HG03575 (cell line): ENCODE measurements around the gene NRXN3.

Experiments
- ATAC-seq: cut with Tn5 transposase; IDR thresholded peaks from one replicate; pipeline ENCODE4 v1.9.1; 2021; ENCODE audit not compliant: unreplicated experiment, insufficient number of reproducible peaks, low FRiP score; ENCODE audit errors: extremely low read depth

Gene NRXN3

DNA sequence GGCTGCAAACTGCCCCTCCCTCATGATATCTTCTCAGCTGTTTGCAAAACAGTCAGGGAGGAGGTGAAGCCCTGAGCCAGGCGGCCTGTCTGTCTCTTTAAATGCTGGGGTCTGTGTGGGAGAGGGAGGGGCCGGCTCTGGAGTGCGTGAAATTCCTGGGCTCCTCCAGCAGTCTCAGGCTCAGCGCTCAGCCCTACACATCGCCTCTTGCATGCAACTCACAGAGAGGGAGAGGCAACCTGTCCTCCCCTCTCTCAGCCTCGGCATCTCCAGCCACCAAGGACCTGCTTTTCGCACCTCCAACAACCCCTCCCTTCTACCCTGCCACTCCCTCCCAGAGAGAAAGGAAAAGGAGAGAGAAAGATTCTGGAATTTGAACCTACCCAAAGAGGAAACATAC, at the start of gene NRXN3:
Gene NRXN3 (plus strand): TSS at position 171 of the 400 bp plus-strand sequence. CDS start 72,721 bp downstream, outside the sequence.
- no peak for ATAC-seq

GRCh38 chr14:78122436-78122835, 47.7 kb upstream of the NRXN3 start:
- no peak for ATAC-seq

DNA sequence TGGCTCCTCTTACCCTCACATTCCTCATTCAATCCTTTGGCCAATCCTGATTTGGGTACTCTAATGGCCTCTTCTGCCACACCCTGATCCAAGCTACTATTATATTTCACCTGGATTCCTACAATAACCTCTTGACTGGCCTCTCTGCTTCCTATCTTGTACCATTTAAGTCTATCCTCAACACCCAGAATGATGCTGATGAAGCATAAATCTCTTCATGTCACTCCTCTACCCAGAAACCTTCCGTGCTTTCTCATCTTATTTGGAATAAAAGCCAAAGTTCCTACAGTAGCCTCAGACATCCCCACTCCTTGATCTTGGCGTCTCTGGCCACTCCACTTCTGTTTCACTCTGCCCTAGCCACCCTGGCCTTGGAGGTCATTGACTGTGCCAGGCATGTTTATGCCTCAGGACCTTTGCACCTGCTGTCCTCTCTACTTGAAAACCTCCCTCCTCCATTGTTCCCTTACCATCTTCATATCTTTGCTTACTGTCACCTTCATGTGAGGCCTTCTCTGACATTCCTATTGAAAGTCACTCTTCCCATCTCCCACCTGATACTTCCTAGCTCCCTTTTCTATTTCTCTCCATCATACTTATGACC, 46.4 kb upstream of the NRXN3 start:
- no peak for ATAC-seq

DNA sequence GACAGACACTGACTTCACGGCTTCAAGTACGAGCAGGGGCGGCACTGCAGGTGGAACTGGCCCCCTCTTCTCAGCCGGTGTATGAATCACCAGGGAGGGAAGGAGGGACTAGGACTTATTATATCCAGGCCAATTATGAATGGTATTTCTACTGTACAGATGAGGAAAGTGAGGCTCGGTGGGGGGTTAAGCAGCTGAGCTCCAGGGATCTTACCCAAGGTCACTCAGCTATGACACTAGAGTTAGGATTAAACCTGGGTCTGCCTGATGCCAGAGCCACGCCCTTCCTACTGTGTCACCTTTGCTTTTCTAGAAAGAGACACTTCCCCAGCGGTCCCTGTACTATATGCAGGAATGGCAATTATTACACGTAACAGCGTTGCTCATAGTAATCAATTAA, 42.2 kb upstream of the NRXN3 start:
- ATAC-seq: no peak

- ATAC-seq: no peak
Observed at GRCh38 chr14:78129375-78129774, 40.8 kb upstream of the NRXN3 start.

- ATAC-seq: no peak
Observed at GRCh38 chr14:78130356-78130755, 39.8 kb upstream of the NRXN3 start.

DNA sequence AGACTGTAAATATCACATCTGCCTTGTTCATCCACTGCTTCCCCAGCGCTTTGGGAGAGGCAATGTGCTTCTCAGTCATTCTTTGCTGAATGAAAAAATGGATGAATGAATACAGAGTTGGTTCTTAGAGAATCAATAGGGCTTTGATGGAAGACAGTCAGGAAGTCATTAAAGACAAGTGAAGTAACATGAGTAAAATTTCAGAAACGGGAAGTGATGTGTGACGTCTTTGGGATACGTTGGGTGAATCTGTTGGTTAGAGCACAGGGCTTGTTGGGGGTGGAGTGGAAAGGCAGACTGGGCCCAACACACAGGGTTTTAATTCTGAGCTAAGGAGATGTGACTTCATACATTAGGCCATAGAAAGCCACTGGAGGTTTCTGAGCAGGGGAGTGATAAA, 39.0 kb upstream of the NRXN3 start:
- no peak for ATAC-seq

GRCh38 chr14:78131616-78132015, 38.6 kb upstream of the NRXN3 start:
- no peak for ATAC-seq

DNA sequence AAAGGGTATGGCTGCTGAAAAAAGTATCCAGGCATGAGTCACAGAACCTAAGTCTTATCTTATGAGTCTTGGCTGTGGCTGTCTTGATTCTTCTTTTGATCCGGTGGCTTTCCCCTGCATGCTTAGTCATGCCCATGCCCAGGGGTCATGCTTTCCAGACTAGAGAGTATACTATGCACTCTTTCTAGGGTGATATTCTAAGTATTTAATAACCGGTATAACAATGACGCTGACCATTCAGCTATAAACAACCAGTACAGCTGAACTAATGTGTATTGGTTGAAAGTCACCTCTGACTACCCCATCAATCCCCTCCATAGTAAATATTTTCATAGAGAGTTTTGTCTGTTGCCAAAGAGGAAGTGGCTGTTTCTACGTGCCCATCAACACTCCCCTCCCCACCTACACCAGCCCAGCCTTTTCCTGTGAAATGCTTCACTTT, 34.7 kb upstream of the NRXN3 start:
- no peak for ATAC-seq

GRCh38 chr14:78136695-78137094, 33.5 kb upstream of the NRXN3 start:
- no peak for ATAC-seq

- ATAC-seq: no peak
Observed at GRCh38 chr14:78141590-78141989, 28.6 kb upstream of the NRXN3 start.

DNA sequence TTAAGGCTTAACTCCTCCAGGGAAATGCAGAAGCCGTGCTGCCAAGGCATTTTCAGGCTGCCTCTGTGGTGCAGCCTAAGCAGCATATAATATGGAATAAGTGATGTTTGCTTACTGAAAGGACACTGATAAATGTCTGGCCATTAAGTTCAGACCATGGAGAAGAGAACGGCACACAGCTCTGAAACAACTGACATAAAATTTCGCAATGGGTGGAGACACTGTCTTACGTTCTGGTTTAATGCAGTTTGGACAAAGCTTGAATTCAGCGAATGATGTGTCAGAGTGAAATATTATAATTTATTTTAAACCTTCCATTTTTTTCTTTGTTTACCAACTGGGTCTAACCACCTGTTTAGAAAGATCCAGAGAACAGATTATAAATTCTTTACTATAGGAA, 27.2 kb upstream of the NRXN3 start:
- ATAC-seq: no peak

DNA sequence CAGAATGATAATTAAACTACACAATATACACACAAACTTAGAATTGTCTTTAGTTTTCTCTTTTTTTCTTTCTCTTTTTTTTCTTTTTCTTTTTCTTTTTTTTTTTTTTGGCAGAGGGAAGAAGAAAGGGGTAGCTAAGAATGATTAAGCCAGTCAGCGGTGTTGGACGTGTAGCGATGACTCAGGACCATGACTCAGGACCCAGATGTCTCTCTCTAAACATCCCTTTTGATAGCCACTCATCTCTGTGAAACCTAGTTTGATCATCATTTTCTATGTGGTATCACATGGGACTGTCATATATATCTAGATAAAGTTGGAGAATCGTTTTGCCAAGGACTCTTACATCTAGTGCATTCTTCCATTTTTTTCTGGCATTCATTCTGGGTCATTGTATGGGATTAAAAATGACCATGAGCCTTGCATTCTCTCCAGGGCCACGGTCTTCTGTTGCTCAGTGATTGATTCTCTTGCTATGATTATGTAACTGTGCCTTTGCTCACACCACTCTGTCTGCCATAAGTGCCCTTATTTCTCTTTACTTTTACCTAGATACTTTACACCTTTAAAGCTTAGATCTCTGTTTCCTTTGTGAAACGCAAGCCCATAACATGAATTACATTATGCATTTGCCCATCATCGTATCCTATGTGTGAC, 26.6 kb upstream of the NRXN3 start:
- no peak for ATAC-seq

GRCh38 chr14:78152201-78153063, 17.7 kb upstream of the NRXN3 start:
- no peak for ATAC-seq

DNA sequence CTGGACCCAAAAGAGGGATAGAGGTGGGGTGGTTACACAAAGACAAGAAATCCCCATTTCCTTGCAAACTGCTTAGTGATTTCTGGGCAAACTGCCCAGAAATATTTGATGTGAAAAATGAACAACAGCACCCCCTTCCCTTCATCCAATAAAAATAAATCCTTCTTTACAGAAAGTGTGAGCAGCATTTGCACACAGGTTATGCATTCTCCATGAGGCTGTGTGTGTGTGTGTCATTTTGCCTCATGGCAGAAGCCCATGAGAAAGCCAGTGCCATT, 17.2 kb upstream of the NRXN3 start:
- ATAC-seq: no peak

GRCh38 chr14:78154827-78155226, 15.3 kb upstream of the NRXN3 start:
- ATAC-seq: no peak

DNA sequence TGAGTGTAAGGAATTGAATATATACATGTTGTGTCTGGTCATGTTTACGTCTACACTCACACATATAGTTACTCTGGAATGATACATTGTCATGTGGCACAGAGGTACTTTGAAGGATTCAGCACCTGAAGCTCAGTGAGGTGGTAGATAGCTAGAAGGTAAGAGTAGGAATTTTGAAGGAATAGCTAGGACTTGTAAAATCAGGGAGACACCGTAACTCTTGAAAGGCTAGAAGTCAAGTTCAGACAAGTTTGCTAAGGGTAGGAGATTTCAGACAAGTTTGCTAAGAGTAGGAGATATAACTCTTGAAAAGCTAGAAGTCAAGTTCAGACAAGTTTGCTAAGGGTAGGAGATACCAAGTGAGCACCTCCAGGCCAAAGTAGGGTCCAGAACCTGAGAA, 14.0 kb upstream of the NRXN3 start:
- ATAC-seq: no peak

- no peak for ATAC-seq
Observed at GRCh38 chr14:78157494-78158437, 12.4 kb upstream of the NRXN3 start.

DNA sequence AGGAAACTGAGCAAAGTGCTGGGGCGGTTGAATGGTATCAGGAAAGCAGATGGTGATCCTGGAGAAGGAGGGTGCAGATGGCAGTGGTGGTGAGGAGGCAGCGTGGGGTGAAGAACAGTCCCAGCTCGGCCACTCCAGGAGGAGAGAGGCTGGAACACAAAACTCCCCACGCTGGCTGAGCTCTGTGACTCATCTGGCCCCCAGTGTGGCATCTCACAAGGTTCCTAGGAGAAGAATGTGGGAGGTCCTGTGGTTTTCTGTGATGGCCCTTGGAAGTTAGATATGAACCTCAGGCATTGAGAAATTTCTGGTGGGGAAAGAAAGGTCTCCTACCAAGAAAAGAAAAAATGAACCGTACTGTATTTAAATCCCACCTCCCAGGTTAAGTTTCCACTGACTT, 8.0 kb upstream of the NRXN3 start:
- no peak for ATAC-seq
